Measurements from ENCODE around the gene ATAD3A. TPM values are rescaled to one million over a fixed set of nuclear protein-coding genes. Genes with fewer than 3 reads are reported as not detected.
"Not testable (repeated sequence)": the region's sequence is repeated elsewhere in the genome, so short reads cannot be mapped to it uniquely, and the experiment has no call there.

Gene ATAD3A
- total RNA-seq, 2 donors from 2014 or later: 24.9 to 34.2 TPM

DNA sequence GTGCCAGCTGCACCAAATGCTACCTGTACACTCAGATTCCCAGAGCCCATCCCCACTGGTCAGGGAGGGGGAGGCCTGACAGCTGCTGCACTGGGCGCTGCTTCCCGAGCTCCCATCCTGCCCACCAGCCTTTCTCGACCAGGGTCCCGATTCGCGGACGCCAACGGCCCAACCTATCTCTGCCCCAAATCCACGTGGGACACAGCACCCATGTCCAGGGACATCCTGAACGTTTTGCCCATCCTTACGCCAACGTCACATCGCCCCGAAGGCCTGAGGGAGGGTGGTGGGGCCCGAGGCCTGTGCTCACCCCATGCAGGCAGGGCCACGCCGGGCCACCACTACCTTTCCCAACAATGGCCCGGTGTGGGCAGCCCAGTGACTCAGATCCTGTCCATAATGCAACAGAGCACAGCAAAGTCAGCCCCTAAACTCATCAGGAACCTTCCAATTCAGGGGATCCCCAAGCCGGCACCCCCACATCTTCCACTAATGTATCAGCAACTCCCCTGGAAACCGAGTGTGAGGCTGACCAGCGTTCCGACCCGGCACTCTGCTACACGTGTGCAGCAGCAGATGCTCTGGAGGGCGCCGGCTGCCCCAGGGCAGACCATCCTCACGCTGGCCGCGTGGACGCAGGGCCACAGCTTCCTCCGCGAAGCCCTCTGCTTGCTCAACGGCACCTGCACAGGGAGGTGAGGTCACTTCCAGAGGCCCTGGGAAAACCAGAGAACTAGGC lies 39.7 kb downstream of the ATAD3A start:
- no peak for ATAC-seq (replicated peaks in 1 of 2)
- Mint-ChIP-seq H3K27ac (no peak overlapping the region), H3K27me3 (ENCODE audit: low read depth) (no peaks in the 10 kb centered on the region), H3K9me3 (no peaks in the 10 kb centered on the region), H3K4me3 (no peak overlapping the region), H3K4me1 (ENCODE audit: low read depth) (no peaks in the 10 kb centered on the region), H3K36me3 (ENCODE audit: insufficient read depth in 2 of 2) (peaks cover 0 to 1% of the 10 kb centered on the region in 2 donors)
- DNase-seq: no peak

DNA sequence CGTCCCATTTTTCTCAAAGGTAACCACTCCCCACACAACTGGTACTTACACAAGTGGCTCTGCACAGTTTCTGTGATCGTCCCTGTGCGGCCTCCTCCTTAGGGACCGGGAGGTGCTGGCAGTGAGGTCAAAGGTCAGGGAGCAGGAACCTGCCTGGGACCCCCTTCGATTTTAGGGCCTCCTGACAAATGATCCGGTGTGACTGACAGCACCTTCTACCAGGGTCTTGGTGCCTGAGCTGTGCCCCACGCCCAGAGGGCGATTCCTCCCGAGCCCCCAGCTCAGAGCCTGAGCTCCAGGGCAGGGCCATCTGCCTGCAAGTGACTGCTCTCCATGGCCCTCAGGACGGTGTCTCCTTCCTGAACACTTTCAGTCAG lies 40.3 kb downstream of the ATAD3A start:
- Mint-ChIP-seq H3K9me3 (no peaks in the 10 kb centered on the region), H3K27ac (no peak overlapping the region), H3K4me3 (no peak overlapping the region), H3K4me1 (ENCODE audit: low read depth) (no peaks in the 10 kb centered on the region), H3K36me3 (ENCODE audit: insufficient read depth in 2 of 2) (peaks cover 0 to 1% of the 10 kb centered on the region in 2 donors), H3K27me3 (ENCODE audit: low read depth) (no peaks in the 10 kb centered on the region)
- no peak for DNase-seq
- ATAC-seq (replicated peaks in 1 of 2): no peak

DNA sequence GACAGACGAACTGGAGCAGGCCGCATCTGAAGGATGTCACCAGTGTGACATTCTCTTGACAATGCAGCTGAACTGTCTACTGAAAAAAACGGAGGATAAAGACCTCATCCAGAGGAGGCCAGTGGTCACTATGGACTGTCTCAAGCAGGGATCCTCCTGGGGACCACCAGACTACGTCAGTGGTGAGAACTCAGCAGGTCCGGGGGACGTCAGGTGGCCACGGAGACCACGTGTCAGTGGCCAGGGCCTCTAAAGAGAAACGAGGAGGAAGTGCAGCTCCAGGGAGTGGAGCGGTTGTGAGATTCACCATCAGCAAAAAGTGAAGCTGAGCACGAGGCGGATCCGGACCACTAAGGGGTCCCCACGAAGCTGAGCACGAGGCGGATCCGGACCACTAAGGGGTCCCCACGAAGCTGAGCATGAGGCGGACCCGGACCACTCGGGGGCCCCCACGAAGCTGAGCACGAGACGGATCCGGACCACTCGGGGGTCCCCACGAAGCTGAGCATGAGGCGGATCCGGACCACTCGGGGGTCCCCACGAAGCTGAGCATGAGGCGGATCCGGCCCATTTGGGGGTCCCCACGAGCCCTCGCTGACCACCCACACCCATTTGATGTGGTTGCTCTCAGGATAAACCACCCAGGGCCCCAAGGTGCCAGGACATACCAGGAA lies 42.0 kb downstream of the ATAD3A start:
- Mint-ChIP-seq H3K27me3 (ENCODE audit: low read depth) (no peaks in the 10 kb centered on the region), H3K4me1 (ENCODE audit: low read depth) (no peaks in the 10 kb centered on the region), H3K36me3 (ENCODE audit: insufficient read depth in 2 of 2) (peaks cover 0 to 1% of the 10 kb centered on the region in 2 donors), H3K27ac (no peak overlapping the region), H3K9me3 (no peaks in the 10 kb centered on the region), H3K4me3 (no peak overlapping the region)
- DNase-seq: no peak
- no peak for ATAC-seq (replicated peaks in 1 of 2)

DNA sequence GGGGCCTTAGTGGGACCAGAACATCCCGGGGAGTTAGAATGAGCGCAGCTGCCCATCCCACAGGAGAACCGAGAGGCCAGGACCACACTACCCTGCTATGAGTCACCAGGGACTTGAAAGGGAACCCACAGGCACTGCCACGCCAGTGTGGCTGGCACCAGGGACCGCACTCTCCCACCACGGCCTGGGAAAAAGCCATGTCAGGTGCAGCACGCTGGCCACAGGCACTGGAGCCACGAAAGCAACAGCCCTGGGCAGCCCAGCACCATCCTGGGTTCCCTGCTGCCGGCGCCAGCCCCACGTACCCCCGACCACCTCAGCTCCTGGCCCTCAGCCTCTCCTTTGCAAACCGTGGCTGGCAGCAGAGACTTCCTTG lies 42.6 kb downstream of the ATAD3A start:
- no peaks in the 10 kb centered on the region for H3K9me3 Mint-ChIP-seq
- ATAC-seq (replicated peaks in 1 of 2): peak in 1 of 2 donors; percentile 19
- no peak for DNase-seq
- peaks cover 0 to 1% of the 10 kb centered on the region in 2 donors for H3K36me3 Mint-ChIP-seq (ENCODE audit: insufficient read depth in 2 of 2)
- H3K27ac Mint-ChIP-seq: no peak overlapping the region
- no peaks in the 10 kb centered on the region for H3K27me3 Mint-ChIP-seq (ENCODE audit: low read depth)
- H3K4me3 Mint-ChIP-seq: no peak overlapping the region
- H3K4me1 Mint-ChIP-seq (ENCODE audit: low read depth): no peaks in the 10 kb centered on the region

DNA sequence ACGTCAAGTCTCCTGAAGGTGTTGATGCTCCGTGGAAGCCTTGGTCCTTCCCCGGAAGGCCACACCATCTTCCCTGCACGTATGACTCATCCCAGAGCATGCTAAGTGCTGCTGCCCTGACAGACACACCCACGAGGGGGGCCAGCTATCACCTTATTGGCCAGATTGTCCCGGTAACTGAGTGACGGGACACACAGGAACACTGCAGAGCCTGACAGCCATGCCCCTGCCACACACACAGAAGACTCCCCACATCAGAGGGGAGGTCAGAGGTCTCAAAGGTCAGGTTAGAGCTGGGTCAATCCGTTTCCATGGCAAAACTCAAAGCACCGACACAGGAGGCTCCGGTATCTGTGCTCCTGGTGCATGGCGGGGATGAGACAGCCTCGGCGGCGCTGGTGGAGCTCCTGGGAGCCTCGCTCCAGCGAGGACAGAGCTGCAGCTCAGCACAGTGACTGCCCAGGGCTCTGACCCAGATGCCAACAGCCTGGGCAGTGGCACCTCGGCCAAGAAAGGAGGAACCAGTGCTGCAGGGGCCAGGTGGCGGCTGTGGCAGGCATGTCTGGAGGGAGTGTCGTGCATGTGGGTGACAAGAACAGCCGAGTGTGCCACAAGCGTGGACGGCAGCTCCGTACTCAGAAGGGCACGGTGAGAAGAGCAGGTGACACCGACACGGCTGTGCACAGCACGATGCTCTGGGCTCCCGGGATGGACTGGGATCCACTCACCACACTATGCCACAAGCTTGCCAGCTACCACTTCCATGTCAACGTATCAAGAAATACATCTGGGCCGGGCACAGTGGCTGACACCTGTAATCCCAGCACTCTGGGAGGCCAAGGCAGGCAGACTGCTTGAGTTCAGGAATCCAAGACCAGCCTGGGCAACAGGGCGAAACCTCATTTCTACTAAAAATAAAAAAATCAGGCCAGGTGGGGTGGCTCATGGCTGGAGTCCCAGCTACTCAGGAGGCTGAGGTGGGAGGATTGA lies 43.3 kb downstream of the ATAD3A start:
- peaks cover 0 to 1% of the 10 kb centered on the region in 2 donors for H3K36me3 Mint-ChIP-seq (ENCODE audit: insufficient read depth in 2 of 2)
- no peak overlapping the region for H3K27ac Mint-ChIP-seq
- H3K27me3 Mint-ChIP-seq (ENCODE audit: low read depth): no peaks in the 10 kb centered on the region
- no peak overlapping the region for H3K4me3 Mint-ChIP-seq
- no peaks in the 10 kb centered on the region for H3K9me3 Mint-ChIP-seq
- ATAC-seq (replicated peaks in 1 of 2) (peak in 1 of 2 donors; percentile 12), DNase-seq (no peak)
- H3K4me1 Mint-ChIP-seq (ENCODE audit: low read depth): no peaks in the 10 kb centered on the region

DNA sequence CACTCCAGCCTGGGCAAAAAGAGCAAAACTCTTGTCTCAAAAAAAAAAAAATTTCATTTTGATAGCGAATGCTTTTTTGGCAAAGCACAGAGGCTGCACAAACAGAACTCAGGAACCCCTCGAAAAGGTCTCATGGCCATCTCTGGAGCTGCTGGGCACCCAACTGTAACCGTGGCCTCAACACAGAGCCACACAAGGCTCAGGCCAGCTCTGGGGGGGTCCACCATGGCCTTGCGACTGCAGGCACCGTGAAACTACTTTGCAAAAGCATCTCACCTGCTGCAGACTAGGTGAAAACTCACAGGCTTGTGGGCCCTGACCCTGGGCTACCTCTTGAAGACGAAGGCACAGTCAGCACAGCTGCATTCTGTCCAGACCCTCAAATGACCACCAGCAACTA lies 44.5 kb downstream of the ATAD3A start:
- DNase-seq (no peak), ATAC-seq (replicated peaks in 1 of 2) (no peak)
- Mint-ChIP-seq H3K4me3 (no peak overlapping the region), H3K9me3 (no peaks in the 10 kb centered on the region), H3K27me3 (ENCODE audit: low read depth) (no peaks in the 10 kb centered on the region), H3K36me3 (ENCODE audit: insufficient read depth in 2 of 2) (peaks cover 0 to 1% of the 10 kb centered on the region in 2 donors), H3K4me1 (ENCODE audit: low read depth) (no peaks in the 10 kb centered on the region), H3K27ac (no peak overlapping the region)

DNA sequence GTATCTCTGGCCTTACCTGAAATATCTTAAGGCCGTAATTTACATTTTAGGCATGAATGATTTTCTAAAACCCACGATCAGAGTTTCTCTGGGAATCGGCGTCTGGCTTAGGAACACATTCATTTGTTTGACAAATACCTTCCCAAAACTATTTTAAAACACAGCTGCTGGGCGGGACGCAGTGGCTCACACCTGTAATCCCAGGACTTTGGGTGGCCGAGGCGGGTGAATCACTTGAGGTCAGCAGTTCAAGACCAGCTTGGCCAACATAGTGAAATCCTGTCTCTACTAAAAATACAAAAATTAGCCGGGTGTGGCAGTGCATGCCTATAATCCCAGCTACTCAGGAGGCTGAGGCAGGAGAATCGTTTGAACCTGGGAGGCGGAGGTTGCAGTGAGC lies 45.0 kb downstream of the ATAD3A start:
- ATAC-seq (replicated peaks in 1 of 2); DNase-seq; H3K9me3 Mint-ChIP-seq; H3K27ac Mint-ChIP-seq; H3K36me3 Mint-ChIP-seq (ENCODE audit: insufficient read depth in 2 of 2); H3K4me3 Mint-ChIP-seq; H3K4me1 Mint-ChIP-seq (ENCODE audit: low read depth); H3K27me3 Mint-ChIP-seq (ENCODE audit: low read depth): not testable (repeated sequence)

DNA sequence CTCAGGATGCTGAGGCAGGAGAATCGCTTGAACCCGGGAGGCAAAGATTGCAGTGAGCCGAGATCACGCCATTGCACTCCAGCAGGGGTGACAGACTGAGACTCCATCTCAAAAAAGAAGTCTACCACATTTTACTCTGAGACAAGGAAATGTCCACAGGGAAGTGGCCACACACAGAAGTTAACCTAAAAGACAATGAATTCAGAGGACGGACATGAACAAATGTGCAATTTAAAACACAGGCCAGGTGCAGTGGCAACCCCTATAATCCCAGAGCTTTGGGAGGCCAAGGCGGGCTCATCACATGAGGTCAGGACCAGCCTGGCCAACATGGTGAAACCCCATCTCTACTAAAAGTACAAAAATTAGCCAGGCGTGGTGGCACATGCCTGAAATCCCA lies 45.7 kb downstream of the ATAD3A start:
- H3K4me1 Mint-ChIP-seq (ENCODE audit: low read depth); H3K27ac Mint-ChIP-seq; DNase-seq; H3K4me3 Mint-ChIP-seq; ATAC-seq (replicated peaks in 1 of 2); H3K9me3 Mint-ChIP-seq; H3K27me3 Mint-ChIP-seq (ENCODE audit: low read depth); H3K36me3 Mint-ChIP-seq (ENCODE audit: insufficient read depth in 2 of 2): not testable (repeated sequence)

DNA sequence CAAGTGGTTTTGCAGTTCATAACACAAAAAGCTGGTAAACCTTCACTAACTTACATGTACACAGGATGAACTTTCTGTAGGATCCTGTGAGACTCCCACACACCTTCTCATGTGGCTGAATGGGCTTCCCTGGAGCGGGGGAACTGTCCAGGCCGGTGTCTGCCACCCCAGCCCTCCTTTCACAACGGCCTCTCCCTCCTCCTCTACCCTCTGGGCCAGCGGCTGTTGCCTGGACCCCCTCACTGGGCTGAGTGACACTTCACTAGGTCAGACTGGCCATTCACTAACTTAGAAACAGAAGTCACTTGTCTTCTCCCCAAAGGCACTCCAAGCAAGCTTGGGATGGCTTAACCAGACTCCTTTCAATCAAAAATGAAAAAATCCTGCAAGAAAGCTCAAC lies 46.6 kb downstream of the ATAD3A start:
- no peaks in the 10 kb centered on the region for H3K9me3 Mint-ChIP-seq
- no peak for ATAC-seq (replicated peaks in 1 of 2)
- H3K27me3 Mint-ChIP-seq (ENCODE audit: low read depth): no peaks in the 10 kb centered on the region
- H3K4me1 Mint-ChIP-seq (ENCODE audit: low read depth): no peaks in the 10 kb centered on the region
- H3K36me3 Mint-ChIP-seq (ENCODE audit: insufficient read depth in 2 of 2): peaks cover 4 to 11% of the 10 kb centered on the region in 2 donors
- no peak for DNase-seq
- no peak overlapping the region for H3K4me3 Mint-ChIP-seq
- peak overlapping the region; percentile 34 for H3K27ac Mint-ChIP-seq

DNA sequence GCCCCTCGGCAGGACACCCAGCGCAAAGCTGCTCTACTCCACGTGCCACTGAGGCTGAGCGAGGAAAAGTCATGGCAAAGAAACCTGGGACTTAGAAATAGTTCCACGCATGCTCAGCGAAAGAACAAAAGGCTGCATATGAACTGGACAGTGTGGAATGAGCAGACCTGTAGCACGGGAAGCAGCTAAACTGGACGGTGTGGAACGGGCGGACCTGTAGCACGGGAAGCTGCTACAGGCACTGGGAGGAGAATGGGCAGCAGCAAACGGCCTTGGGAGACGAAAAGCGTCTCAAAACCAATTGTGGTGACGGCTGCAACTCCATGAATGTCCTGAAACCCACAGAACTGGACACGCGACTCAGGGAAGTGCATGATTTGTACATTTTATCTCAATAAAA lies 47.1 kb downstream of the ATAD3A start:
- DNase-seq (no peak), ATAC-seq (replicated peaks in 1 of 2) (no peak)
- peaks cover 4 to 11% of the 10 kb centered on the region in 2 donors for H3K36me3 Mint-ChIP-seq (ENCODE audit: insufficient read depth in 2 of 2)
- no peaks in the 10 kb centered on the region for H3K9me3 Mint-ChIP-seq
- no peak overlapping the region for H3K4me3 Mint-ChIP-seq
- no peaks in the 10 kb centered on the region for H3K4me1 Mint-ChIP-seq (ENCODE audit: low read depth)
- no peaks in the 10 kb centered on the region for H3K27me3 Mint-ChIP-seq (ENCODE audit: low read depth)
- peak overlapping the region; percentile 34 for H3K27ac Mint-ChIP-seq

DNA sequence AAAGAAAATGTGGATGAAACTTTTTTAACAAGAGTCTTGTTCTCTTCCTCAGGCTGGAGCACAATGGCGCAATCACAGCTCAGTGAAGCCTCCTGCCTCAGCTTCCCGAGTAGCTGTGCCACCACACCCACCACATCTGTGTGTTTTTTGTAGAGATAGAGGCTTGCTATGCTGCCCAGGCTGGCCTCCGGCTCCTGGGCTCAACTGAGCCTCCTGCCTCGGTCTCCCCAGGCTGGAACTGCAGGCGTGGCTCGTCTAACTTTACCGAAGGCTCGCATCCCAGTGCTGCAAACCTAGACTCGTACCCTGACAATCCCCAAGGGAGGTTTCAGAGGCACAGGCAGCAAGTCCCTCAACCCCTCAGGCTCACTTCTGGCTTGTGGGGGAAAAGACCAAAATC lies 48.2 kb downstream of the ATAD3A start:
- DNase-seq (no peak), ATAC-seq (replicated peaks in 1 of 2) (no peak)
- H3K9me3 Mint-ChIP-seq: no peaks in the 10 kb centered on the region
- H3K27ac Mint-ChIP-seq: no peak overlapping the region
- no peaks in the 10 kb centered on the region for H3K27me3 Mint-ChIP-seq (ENCODE audit: low read depth)
- no peak overlapping the region for H3K4me3 Mint-ChIP-seq
- H3K4me1 Mint-ChIP-seq (ENCODE audit: low read depth): no peaks in the 10 kb centered on the region
- peaks cover 8 to 18% of the 10 kb centered on the region in 2 donors for H3K36me3 Mint-ChIP-seq (ENCODE audit: insufficient read depth in 2 of 2)

DNA sequence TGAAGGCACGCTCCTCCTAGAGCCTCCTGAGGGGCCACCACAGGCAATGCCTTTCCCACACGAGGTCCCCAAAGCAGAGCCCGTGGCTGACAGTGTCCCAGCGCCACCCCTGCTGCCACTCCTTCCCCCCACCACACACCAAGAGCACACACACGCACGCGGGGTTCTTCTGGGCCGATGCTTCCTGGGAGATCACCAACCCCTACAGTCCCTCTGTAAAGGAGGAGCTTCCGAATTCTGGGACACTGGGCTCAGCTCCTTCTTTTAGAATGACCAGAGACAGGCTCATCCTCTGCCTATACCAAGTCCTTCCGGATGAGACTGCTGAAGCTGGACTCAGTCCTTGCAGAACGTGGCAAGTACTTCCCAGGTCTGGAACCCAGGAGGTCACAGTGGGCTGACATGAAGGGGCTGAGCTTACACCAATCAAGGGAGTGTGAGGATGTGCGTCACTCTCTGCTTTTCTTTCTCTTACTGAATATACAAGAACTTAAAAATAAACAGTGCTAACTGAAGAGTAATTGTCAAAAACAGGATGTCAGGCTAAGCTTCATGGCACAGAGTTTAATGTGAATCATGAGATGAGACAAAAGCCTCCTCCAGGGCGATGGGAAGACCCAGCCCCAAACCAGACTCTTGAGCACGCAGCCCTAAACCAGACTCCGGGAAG lies 50.0 kb downstream of the ATAD3A start:
- DNase-seq: no peak
- H3K27me3 Mint-ChIP-seq (ENCODE audit: low read depth): no peaks in the 10 kb centered on the region
- no peak for ATAC-seq (replicated peaks in 1 of 2)
- no peaks in the 10 kb centered on the region for H3K9me3 Mint-ChIP-seq
- no peak overlapping the region for H3K4me3 Mint-ChIP-seq
- peaks cover 6 to 23% of the 10 kb centered on the region in 2 donors for H3K36me3 Mint-ChIP-seq (ENCODE audit: insufficient read depth in 2 of 2)
- H3K4me1 Mint-ChIP-seq (ENCODE audit: low read depth): peaks cover 2% of the 10 kb centered on the region
- H3K27ac Mint-ChIP-seq: no peak overlapping the region
